ENCODE results near the gene ENTHD1.

ENTHD1 gene

GRCh38 chr22:39731881-39732555 is 161.5 kb downstream of the ENTHD1 start:
- no peak for DNase-seq (ENCODE audit: low read depth, low spot score)

- no peak for DNase-seq (ENCODE audit: low read depth, low spot score)
Measured at GRCh38 chr22:39731481-39731880, 162.1 kb downstream of the ENTHD1 start.

- no peak for DNase-seq (ENCODE audit: low read depth, low spot score)
Measured at GRCh38 chr22:39729141-39729934, 164.2 kb downstream of the ENTHD1 start.

GRCh38 chr22:39728236-39728860 is 165.2 kb downstream of the ENTHD1 start:
- no peak for DNase-seq (ENCODE audit: low read depth, low spot score)

GRCh38 chr22:39727541-39727940 is 166.0 kb downstream of the ENTHD1 start:
- DNase-seq (ENCODE audit: low read depth, low spot score), result no peak

- DNase-seq (ENCODE audit: low read depth, low spot score), result no peak
Measured at GRCh38 chr22:39725351-39726035, 168.1 kb downstream of the ENTHD1 start.

GRCh38 chr22:39724857-39725256 is 168.7 kb downstream of the ENTHD1 start:
- no peak for DNase-seq (ENCODE audit: low read depth, low spot score)

GRCh38 chr22:39724390-39724789 is 169.2 kb downstream of the ENTHD1 start:
- no peak for DNase-seq (ENCODE audit: low read depth, low spot score)

- DNase-seq (ENCODE audit: low read depth, low spot score), result no peak
Measured at GRCh38 chr22:39723899-39724351, 169.6 kb downstream of the ENTHD1 start.

- no peak for DNase-seq (ENCODE audit: low read depth, low spot score)
Measured at GRCh38 chr22:39723463-39723862, 170.1 kb downstream of the ENTHD1 start.

GRCh38 chr22:39722501-39722900 is 171.1 kb downstream of the ENTHD1 start:
- DNase-seq (ENCODE audit: low read depth, low spot score), result no peak

- no peak for DNase-seq (ENCODE audit: low read depth, low spot score)
Measured at GRCh38 chr22:39722032-39722325, 171.6 kb downstream of the ENTHD1 start.

- no peak for DNase-seq (ENCODE audit: low read depth, low spot score)
Measured at GRCh38 chr22:39721206-39722031, 172.1 kb downstream of the ENTHD1 start.

GRCh38 chr22:39719559-39720450 is 173.8 kb downstream of the ENTHD1 start:
- DNase-seq (ENCODE audit: low read depth, low spot score), result no peak

- DNase-seq (ENCODE audit: low read depth, low spot score), result no peak
Measured at GRCh38 chr22:39718921-39719475, 174.6 kb downstream of the ENTHD1 start.

- no peak for DNase-seq (ENCODE audit: low read depth, low spot score)
Measured at GRCh38 chr22:39718206-39718605, 175.4 kb downstream of the ENTHD1 start.

GRCh38 chr22:39717099-39717498 is 176.5 kb downstream of the ENTHD1 start:
- DNase-seq (ENCODE audit: low read depth, low spot score), result no peak

- DNase-seq (ENCODE audit: low read depth, low spot score), result no peak
Measured at GRCh38 chr22:39716534-39716933, 177.0 kb downstream of the ENTHD1 start.

- no peak for DNase-seq (ENCODE audit: low read depth, low spot score)
Measured at GRCh38 chr22:39715778-39716495, 177.6 kb downstream of the ENTHD1 start.

All from brain pericyte (primary cell).